Measurements from ENCODE around the gene PTGES3L. TPM values are rescaled to one million over a fixed set of nuclear protein-coding genes. Genes with fewer than 3 reads are reported as not detected.

Gene PTGES3L
- total RNA-seq, 1 experiment from 2014 or later: 0.74 TPM

DNA sequence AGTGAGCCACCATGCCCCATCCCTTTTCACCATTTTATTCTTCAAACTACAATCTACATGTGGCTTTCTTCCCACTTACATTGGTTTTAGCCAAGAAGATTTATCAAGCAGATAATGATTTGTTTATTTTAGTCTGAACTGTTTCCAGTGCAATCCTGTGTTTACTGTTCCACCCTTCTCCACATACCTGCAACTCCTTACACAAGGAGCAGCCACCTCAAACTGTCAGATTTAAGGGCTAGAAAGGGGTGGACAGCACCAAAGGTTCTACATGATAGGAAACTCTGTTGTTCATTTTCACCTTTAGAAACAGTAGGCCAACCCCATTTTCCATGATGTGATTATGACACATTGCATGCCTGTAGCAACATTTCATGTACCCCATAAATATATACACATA, 2.4 kb upstream of the PTGES3L start:
- Histone ChIP-seq H3K27ac (ENCODE audit: low read length) (no peak overlapping the region), H3K4me3 (ENCODE audit: low read depth in 2 of 2, low read length in 2 of 2) (peak overlapping the region in 1 of 2 experiments; percentile 68; a peak in 2 of 4 replicates), H3K27me3 (ENCODE audit: control insufficient read depth, insufficient read depth, low read length) (no peaks in the 10 kb centered on the region), H3K9me3 (ENCODE audit: control insufficient read depth, insufficient read depth, low read depth, low read length) (no peaks in the 10 kb centered on the region), H3K4me1 (ENCODE audit: control insufficient read depth, insufficient read depth, low read length) (peaks cover 14% of the 10 kb centered on the region; the same call in 1 of the 2 replicates), H3K36me3 (ENCODE audit: control insufficient read depth, insufficient read depth, low read length) (no peaks in the 10 kb centered on the region; the same call in none of the 2 replicates)
- intact Hi-C loops (cut with micrococcal nuclease; ENCODE audit: unreplicated experiment): no loop called here
- ATAC-seq (no peak), DNase-seq (ENCODE audit: low read depth, low spot score) (no peak)
- TF ChIP-seq SIN3A (IDR thresholded peaks at IDR 0.05; ENCODE audit: borderline replicate concordance, insufficient read depth, low read depth, low read length) (no peak), POLR2AphosphoS5 (IDR thresholded peaks at IDR 0.05; ENCODE audit: low read depth, low read length) (no peak), TCF7L2 (IDR thresholded peaks at IDR 0.05; ENCODE audit: low read depth, low read length) (no peak)
- TF ChIP-seq, protein P1, sequence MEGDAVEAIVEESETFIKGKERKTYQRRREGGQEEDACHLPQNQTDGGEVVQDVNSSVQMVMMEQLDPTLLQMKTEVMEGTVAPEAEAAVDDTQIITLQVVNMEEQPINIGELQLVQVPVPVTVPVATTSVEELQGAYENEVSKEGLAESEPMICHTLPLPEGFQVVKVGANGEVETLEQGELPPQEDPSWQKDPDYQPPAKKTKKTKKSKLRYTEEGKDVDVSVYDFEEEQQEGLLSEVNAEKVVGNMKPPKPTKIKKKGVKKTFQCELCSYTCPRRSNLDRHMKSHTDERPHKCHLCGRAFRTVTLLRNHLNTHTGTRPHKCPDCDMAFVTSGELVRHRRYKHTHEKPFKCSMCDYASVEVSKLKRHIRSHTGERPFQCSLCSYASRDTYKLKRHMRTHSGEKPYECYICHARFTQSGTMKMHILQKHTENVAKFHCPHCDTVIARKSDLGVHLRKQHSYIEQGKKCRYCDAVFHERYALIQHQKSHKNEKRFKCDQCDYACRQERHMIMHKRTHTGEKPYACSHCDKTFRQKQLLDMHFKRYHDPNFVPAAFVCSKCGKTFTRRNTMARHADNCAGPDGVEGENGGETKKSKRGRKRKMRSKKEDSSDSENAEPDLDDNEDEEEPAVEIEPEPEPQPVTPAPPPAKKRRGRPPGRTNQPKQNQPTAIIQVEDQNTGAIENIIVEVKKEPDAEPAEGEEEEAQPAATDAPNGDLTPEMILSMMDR (IDR thresholded peaks at IDR 0.05): no peak
- TF ChIP-seq, protein P2, sequence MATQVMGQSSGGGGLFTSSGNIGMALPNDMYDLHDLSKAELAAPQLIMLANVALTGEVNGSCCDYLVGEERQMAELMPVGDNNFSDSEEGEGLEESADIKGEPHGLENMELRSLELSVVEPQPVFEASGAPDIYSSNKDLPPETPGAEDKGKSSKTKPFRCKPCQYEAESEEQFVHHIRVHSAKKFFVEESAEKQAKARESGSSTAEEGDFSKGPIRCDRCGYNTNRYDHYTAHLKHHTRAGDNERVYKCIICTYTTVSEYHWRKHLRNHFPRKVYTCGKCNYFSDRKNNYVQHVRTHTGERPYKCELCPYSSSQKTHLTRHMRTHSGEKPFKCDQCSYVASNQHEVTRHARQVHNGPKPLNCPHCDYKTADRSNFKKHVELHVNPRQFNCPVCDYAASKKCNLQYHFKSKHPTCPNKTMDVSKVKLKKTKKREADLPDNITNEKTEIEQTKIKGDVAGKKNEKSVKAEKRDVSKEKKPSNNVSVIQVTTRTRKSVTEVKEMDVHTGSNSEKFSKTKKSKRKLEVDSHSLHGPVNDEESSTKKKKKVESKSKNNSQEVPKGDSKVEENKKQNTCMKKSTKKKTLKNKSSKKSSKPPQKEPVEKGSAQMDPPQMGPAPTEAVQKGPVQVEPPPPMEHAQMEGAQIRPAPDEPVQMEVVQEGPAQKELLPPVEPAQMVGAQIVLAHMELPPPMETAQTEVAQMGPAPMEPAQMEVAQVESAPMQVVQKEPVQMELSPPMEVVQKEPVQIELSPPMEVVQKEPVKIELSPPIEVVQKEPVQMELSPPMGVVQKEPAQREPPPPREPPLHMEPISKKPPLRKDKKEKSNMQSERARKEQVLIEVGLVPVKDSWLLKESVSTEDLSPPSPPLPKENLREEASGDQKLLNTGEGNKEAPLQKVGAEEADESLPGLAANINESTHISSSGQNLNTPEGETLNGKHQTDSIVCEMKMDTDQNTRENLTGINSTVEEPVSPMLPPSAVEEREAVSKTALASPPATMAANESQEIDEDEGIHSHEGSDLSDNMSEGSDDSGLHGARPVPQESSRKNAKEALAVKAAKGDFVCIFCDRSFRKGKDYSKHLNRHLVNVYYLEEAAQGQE (IDR thresholded peaks at IDR 0.05; ENCODE audit: insufficient read depth in 1 of 2, low read depth in 2 of 2, low read length in 1 of 2): no peak
- ChIA-PET CTCF (no interaction called here), POLR2A (interaction anchor here (0.7 kb wide), 1 partner anchor 93 kb away, joined by 7 read pairs; no protein-coding TSS in a partner anchor)
- BruUV-seq (replicated peaks): no TSS peak
- in situ Hi-C loops (cut with HindIII; ENCODE audit: low pct_unique_long_range_greater_than_20kb, low sequenced_read_pairs): no loop called here

DNA sequence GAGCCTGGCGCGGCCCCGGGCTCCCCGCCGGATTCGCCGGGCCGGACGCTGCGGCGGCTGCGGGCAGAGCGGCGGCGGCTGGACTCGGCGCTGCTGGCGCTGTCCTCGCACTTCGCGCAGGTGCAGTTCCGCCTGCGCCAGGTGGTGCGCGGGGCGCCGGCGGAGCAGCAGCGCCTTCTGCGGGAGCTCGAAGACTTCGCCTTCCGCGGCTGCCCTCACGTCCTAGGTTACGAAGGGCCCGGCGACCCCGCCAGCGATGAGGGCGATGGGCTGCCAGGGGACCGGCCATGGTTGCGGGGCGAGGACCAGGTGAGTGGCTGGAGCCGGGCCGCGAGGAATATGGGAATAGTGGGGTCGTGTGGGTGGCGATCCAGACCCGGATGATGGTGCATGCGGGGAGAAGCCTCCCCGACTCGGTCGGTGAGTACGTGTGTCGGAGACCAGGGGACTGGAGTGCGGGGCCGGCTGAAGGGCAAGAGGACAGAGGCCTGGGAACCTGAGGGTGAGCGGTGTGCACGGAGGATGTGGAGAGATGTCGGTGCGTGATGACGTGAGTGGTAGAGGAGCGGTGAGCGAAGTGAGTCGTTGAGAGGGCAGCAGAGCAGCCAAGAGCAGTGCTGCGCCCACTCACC, 1.0 kb upstream of the PTGES3L start:
- Histone ChIP-seq H3K27me3 (ENCODE audit: control insufficient read depth, insufficient read depth, low read length) (no peaks in the 10 kb centered on the region), H3K9me3 (ENCODE audit: control insufficient read depth, insufficient read depth, low read depth, low read length) (no peaks in the 10 kb centered on the region), H3K36me3 (ENCODE audit: control insufficient read depth, insufficient read depth, low read length) (no peaks in the 10 kb centered on the region; the same call in none of the 2 replicates), H3K4me1 (ENCODE audit: control insufficient read depth, insufficient read depth, low read length) (peaks cover 14% of the 10 kb centered on the region; the same call in 1 of the 2 replicates), H3K27ac (ENCODE audit: low read length) (peak overlapping the region; percentile 48), H3K4me3 (ENCODE audit: low read depth in 2 of 2, low read length in 2 of 2) (peak overlapping the region; percentile 68 to 78)
- POLR2A ChIA-PET: interaction anchor here (0.6 kb wide), 1 partner anchor 10 kb away, joined by 3 read pairs; no protein-coding TSS in a partner anchor
- no peak for TF ChIP-seq TCF7L2 (IDR thresholded peaks at IDR 0.05; ENCODE audit: low read depth, low read length)
- TF ChIP-seq POLR2AphosphoS5 (IDR thresholded peaks at IDR 0.05; ENCODE audit: low read depth, low read length): no peak
- TF ChIP-seq, protein P2 (IDR thresholded peaks at IDR 0.05; ENCODE audit: insufficient read depth in 1 of 2, low read depth in 2 of 2, low read length in 1 of 2): no peak
- no peak for TF ChIP-seq SIN3A (IDR thresholded peaks at IDR 0.05; ENCODE audit: borderline replicate concordance, insufficient read depth, low read depth, low read length)
- in situ Hi-C loops (cut with HindIII; ENCODE audit: low pct_unique_long_range_greater_than_20kb, low sequenced_read_pairs) (no loop called here), intact Hi-C loops (cut with micrococcal nuclease; ENCODE audit: unreplicated experiment) (no loop called here)
- CTCF ChIA-PET: no interaction called here
- ATAC-seq (peak; percentile 79), DNase-seq (ENCODE audit: low read depth, low spot score) (no peak)
- BruUV-seq (replicated peaks): TSS peak; percentile 90
